Muscle layer of colon (tissue), 2 donors: ENCODE measurements around the gene SH2D4B.
A peak's percentile ranks its signal among the peaks of the same experiment; 100 is the strongest.

ENCODE experiments used
- H3K27ac ChIP-seq: one replicate; pipeline ENCODE4 v1.7.0; 2013; ENCODE audit warnings: low read depth, mild to moderate bottlenecking, low read length, moderate library complexity
- H3K27me3 ChIP-seq, 2 donors: one replicate each; pipeline ENCODE4 v1.7.0; 2013; ENCODE audit warnings: low read length in 2 of 2, mild to moderate bottlenecking in 2 of 2; ENCODE audit not compliant: insufficient read depth in 2 of 2, control insufficient read depth in 1 of 2
- H3K36me3 ChIP-seq: one replicate; pipeline ENCODE4 v1.7.0; 2013; ENCODE audit warnings: mild to moderate bottlenecking, low read length; ENCODE audit not compliant: insufficient read depth
- H3K4me1 ChIP-seq: one replicate; pipeline ENCODE4 v1.7.0; 2013; ENCODE audit warnings: mild to moderate bottlenecking, low read length; ENCODE audit not compliant: insufficient read depth
- H3K4me3 ChIP-seq, 2 donors: one replicate each; pipeline ENCODE4 v1.7.0; 2013; ENCODE audit warnings: low read length in 2 of 2, low read depth in 1 of 2, mild to moderate bottlenecking in 1 of 2, moderate library complexity in 1 of 2
- H3K9ac ChIP-seq: one replicate; pipeline ENCODE4 v1.7.0; 2013; ENCODE audit warnings: low read length
- H3K9me3 ChIP-seq: one replicate; pipeline ENCODE4 v1.7.0; 2013; ENCODE audit warnings: mild to moderate bottlenecking, low read length
- donor health status: abdominal sarcoma.
- donor health status: Adenocarcinoma of cecum.

Gene SH2D4B

DNA sequence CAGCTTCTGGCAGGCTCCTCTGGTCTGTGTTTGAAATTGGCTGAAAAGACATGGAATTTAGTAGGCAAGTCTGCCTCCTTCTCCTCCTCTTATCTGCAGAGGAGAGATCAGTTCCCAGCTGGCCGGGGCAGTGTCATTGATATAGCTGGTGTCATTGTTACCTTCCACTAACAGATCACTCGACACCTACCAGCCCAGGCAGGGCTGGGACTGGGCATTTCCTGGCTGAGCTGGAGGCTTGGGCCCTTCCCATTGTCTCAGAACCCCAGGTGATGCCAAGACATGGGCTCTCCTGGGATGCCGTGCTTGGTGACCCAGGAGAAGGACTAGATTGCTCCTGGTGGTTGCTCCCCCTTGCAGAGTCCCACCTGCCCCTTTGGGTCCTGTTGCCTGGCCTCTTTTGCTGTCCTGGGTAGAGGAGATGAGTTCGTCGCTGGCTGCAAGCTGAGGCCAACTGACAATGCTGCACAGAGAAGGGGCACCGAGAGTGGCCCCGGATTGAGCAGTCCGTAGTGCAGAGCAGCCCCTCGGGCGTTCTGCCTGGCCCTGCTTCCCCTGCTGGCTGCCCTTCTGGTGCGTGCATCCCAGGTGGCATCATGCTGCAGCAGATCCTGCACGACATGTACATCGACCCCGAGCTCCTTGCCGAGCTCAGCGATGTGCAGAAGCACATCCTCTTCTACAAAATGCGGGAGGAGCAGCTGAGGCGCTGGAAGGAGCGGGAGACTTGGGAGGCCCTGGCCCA, at the start of gene SH2D4B:
SH2D4B (plus strand) TSS at position 167 of the 745 bp plus-strand sequence; CDS start at position 597, 430 bp downstream.
- Histone ChIP-seq H3K4me3 (no peak within 1 kb of the TSS), H3K9me3 (no peaks in the 10 kb centered on the region), H3K27ac (no peak within 1 kb of the TSS), H3K27me3 (no peaks in the 10 kb centered on the region), H3K36me3 (no peaks in the 10 kb centered on the region), H3K9ac (no peak within 1 kb of the TSS), H3K4me1 (no peaks in the 10 kb centered on the region)

DNA sequence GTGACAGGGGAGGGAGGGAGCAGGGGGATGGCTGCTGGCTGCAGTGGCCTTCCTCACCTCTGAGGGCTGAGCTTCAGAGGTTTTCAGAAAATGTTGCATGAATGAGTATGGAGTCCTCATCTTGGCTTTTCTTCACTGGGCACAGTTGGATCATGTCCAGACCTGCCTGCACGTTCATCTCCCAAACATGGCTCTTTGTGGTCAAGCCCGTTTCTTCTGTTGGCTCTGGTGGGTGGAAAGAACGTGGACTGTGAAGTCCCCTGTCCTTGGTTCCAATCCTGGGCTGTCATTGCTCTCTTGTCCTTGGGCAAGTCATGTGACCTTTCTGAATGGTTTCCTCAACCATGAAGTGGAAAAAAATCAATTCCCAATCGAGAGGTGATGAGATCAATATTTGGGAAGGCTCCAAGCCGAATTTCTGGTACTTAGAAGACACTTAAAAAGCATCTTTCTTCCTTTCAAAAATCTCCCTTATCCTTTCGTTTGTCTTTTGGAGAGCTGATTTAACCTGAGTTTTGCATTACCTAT, 49.1 kb upstream of the SH2D4B start:
- Histone ChIP-seq H3K27me3 (no peaks in the 10 kb centered on the region), H3K9ac (no peak overlapping the region), H3K4me3 (no peak overlapping the region), H3K9me3 (no peaks in the 10 kb centered on the region), H3K36me3 (peaks cover 24% of the 10 kb centered on the region), H3K4me1 (peaks cover 45% of the 10 kb centered on the region), H3K27ac (no peak overlapping the region)

DNA sequence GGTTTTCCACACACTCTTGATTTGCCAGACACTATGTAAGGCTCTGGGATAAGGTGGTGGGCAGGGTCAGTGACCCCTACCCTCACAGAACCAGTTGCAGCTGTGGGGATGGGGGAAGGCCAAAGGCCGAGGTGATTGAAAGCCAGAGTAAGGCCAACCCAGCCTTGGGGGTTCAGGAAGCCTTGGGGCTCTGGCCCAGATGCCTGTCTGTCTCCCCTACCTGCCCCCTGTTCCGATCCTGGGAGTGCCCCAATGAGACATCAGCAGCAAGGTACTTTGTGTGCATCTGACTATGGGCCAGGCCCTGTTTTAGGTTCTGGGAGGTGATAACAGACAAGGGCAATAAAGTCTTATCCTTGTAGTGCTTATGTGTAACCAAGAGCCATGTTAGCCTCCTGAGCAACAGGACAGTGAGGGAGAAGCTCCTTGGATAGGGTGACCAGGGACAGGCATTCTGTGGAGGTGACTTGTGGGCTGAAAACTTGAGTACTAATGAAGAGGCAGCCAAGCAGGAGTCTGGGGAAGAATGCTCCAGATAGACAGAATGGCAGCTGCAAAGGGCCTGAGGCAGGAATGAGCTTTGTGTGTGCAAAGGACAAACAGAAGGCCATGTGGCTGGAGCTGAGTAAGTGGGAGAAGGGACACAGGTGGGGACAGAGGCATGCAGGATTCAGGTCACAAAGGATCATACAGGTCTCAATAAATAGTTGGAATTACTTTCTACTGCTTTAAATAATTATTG, 48.2 kb upstream of the SH2D4B start:
- Histone ChIP-seq H3K9ac (no peak overlapping the region), H3K4me1 (peaks cover 49% of the 10 kb centered on the region), H3K9me3 (no peaks in the 10 kb centered on the region), H3K4me3 (no peak overlapping the region), H3K36me3 (peaks cover 24% of the 10 kb centered on the region), H3K27me3 (no peaks in the 10 kb centered on the region), H3K27ac (no peak overlapping the region)

DNA sequence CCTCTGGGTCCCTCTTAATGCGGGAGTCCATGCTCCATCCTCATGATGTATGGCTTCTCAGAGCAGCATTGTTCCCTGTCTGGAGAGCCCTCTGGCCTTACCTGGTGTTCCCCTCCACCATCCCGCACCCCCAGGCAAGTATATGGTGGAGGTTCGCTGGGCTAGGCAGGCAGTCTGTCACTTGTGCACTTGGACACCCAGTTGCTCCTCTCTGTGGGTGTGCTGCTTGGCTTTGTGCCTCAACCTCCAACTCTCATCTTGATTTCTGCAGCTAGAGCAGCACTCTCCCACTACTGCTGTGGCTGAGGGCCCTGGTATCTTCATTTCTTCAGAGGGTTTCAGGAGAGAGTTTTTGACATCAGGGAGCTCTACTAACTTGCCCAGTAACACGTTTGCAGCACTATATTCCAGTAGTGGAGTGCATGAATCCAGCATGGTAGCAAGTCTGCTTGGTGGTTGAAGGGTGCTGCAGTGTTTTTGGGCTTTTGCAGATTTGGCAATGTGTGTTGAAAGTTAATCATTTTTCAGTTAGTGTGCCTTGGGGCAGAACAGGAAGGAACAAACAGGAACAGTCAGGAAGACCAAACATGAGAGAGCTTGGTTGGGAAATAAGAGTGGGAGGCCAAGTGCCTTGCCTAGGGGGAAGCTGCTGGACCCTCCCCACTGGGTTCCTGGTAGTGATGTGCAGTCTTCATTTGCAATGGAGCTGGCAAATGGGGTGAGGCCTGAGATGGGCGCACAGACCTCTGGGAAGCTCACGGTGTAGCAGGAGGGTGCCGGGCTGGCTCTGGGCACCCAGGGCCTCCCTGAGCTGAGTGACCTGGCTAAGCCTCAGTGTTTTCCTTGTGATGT, 46.2 kb upstream of the SH2D4B start:
- Histone ChIP-seq H3K27ac (no peak overlapping the region), H3K9me3 (no peaks in the 10 kb centered on the region), H3K9ac (no peak overlapping the region), H3K4me3 (no peak overlapping the region), H3K4me1 (peaks cover 40% of the 10 kb centered on the region), H3K36me3 (peaks cover 24% of the 10 kb centered on the region), H3K27me3 (no peaks in the 10 kb centered on the region)

DNA sequence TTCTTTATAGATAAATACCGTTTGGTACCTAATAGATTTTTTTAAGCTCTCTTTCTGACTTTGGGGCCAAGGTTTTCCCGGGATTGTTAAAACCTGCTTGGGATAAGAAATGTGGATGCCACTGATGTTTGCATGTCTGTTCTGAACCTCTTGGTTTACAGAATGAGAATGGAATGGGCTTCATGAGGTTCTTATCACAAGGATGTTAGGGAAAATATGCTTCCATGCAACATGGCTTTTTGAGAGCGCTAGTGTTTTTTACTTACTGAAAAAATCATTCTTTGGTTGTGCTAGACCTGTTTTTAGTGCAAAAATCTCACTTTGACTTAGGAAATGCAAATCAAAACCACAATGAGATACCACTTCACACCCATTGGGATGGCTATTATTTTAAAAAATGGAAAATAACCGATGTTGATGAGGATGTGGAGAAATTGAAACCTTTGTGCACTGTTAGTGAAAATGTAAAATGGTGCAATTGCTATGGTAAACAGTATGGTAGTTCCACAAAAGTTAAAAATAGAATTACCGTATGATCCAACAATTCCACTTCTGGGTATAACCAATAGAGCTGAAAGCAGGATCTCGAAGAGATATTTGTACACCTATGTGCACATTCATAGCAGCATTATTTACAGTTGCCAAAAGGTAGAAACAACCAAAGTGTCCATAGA, 44.7 kb upstream of the SH2D4B start:
- Histone ChIP-seq H3K4me3 (no peak overlapping the region), H3K9me3 (no peaks in the 10 kb centered on the region), H3K36me3 (peaks cover 24% of the 10 kb centered on the region), H3K4me1 (peaks cover 42% of the 10 kb centered on the region), H3K27ac (no peak overlapping the region), H3K9ac (no peak overlapping the region), H3K27me3 (no peaks in the 10 kb centered on the region)

DNA sequence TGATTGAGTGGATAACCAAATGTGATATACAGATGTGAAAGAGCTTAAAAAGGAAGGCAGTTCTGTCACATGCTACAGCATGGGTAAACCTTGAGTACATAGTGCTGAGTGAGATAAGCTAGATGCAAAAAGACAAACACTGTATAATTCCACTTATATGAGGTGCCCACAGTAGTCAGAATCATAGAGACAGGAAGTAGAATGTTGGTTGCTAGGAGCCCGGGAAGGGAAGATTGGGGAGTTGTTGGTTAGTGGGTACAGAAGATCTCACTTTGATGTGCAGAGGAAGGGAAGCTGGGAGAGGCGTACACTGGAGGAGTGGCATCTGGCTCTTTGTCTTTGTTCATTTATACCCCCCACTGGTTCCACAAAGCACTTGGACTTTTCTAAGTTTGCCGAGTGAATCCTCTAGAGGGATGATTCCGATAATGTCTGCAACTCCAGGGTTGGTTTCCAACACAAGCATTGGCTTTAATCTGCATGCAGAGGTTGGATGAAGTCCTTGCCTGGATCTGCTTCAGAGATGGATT, 44.1 kb upstream of the SH2D4B start:
- Histone ChIP-seq H3K9me3 (no peaks in the 10 kb centered on the region), H3K9ac (no peak overlapping the region), H3K4me3 (no peak overlapping the region), H3K27ac (no peak overlapping the region), H3K36me3 (peaks cover 24% of the 10 kb centered on the region), H3K27me3 (no peaks in the 10 kb centered on the region), H3K4me1 (peaks cover 43% of the 10 kb centered on the region)

DNA sequence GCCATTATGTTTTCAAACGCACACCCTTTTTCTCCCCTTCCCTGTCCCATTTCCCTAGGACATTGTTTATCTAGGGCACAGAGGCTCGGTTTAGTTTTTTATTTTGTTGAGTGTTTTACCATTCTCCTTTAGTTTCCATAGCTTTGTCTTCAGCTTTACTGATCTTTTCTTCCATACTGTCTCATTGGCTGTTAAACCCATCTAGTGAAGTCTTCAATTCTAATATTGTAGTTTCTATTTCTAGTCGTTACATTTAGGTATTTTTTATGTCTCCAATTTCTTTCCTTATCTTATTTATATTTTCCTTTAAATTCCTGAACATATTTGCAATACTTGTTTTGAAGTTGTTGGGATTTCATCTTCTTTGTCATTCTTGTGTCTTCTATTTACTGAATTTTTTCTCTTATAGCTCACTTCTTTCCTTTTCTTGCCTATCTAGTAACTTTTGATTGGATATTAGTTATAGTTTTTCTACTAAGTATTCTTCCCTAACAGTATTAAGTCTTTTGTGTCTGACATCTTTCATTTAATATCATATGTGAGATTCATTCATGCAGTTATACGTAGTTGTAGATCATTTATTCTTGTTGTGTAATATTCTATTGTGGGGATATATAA, 41.0 kb upstream of the SH2D4B start:
- Histone ChIP-seq H3K4me3 (no peak overlapping the region), H3K9me3 (no peaks in the 10 kb centered on the region), H3K27me3 (no peaks in the 10 kb centered on the region), H3K4me1 (peaks cover 64% of the 10 kb centered on the region), H3K9ac (no peak overlapping the region), H3K27ac (no peak overlapping the region), H3K36me3 (peaks cover 2% of the 10 kb centered on the region)

DNA sequence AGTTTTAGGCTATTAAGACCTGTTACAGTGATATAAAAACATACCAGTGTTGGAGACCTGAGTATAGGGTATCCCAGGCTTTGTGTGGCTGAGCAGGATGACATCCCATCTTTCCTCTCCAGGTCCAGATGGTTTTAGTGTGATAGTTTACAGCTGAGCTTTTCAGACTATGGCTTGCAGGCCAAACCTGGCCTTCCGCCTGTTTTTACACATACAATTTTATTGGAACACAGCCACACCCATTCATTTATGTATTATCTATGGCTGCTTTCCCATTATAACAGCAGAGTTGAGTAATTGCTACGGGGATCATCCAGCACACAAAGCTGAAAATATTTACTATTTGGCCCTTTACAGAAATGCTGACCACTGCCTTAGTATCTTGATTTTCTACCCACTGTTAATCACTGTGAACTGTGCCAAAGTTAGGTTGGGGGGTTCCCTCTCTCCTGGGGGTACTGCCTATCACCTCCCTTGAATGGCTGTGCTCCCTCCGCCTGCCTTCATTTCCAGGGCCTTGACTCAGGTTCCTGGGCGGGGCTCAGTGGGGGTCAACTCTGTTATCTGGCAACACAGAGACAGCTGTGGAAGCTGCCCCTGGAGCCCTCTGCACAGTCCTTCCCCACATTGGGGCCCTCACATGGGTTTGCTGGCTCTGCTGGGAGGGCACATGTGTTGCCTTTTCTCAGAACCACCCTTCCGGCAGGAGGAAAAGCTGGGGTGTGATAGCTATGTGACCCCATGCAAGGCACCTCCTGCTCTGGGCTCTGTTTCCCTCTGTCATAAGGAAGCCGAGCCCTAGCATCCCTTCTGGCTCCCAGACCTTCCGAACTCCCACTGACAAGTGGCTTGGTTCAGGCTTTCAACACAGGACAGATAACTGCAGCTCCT, 40.3 kb upstream of the SH2D4B start:
- peak overlapping the region in 1 of 2 donors; percentile 6 for H3K4me3 ChIP-seq
- H3K4me1 ChIP-seq: peaks cover 69% of the 10 kb centered on the region
- peak overlapping the region; percentile 87 for H3K27ac ChIP-seq
- H3K9ac ChIP-seq: peak overlapping the region; percentile 35
- H3K27me3 ChIP-seq: no peaks in the 10 kb centered on the region
- no peaks in the 10 kb centered on the region for H3K36me3 ChIP-seq
- no peaks in the 10 kb centered on the region for H3K9me3 ChIP-seq

DNA sequence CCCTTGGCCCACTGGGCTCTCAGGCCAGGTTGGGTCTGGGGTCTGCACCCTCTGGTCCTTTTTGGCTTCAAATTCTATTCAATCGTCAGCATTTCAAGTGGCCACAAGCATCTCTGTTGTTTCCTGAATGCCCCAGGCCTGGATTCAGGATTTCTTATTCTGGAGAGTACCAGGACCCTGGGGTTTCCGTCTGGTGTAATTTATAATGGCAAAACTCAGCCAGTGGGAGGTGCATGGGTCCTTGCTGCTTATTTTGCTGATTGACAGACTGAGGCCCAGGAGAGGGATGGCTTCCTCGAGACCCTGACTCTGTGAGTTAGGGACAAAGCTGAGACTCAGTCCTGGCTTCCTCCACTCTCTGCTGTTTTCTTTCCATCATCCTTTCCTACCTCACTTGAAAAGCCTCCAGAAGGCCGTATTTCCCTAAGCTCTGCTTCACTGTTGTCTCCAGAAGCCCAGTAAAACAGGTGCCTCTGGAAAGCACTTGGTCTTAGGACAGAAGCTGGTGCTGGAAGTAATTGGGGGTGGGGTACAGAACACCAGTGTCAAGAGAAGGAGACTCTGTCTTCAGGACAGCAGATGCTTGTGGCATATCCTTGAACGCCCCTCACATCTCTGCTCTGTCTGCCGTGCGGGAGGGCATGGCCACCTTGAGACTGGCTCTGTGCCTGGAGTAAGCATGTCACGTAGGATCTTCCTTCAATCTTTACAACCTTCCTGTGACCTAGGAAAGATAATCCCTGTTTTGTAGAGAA, 39.4 kb upstream of the SH2D4B start:
- Histone ChIP-seq H3K27ac (peak overlapping the region; percentile 87), H3K27me3 (no peaks in the 10 kb centered on the region), H3K4me1 (peaks cover 64% of the 10 kb centered on the region), H3K4me3 (peak overlapping the region in 1 of 2 donors; percentile 6), H3K36me3 (no peaks in the 10 kb centered on the region), H3K9ac (peak overlapping the region; percentile 35), H3K9me3 (no peaks in the 10 kb centered on the region)
